Daoy (cell line): Measurements from ENCODE around the gene DUS1L. TPM values are rescaled to one million over a fixed set of nuclear protein-coding genes. Genes with fewer than 3 reads are reported as not detected.

Experiments
- DNase-seq: peaks from one replicate; pipeline ENCODE4 v3.0.0-alpha.2; 2015; ENCODE audit warnings: low read depth
- total RNA-seq: library from RNA; depleted of rRNA; stranded (reverse); fragments of >200 nt; shearing (Covaris generic); gene quantifications from 2 replicates; pipeline ENCODE4 v1.2.3, GENCODE V29; 2014; rRNA removed

The DUS1L gene
- total RNA-seq, 1 experiment from 2014 or later, result 82.5 TPM

GRCh38 chr17:82012640-82013295 is 52.8 kb downstream of the DUS1L start:
- DNase-seq, result no peak

GRCh38 chr17:82012261-82012639 is 53.4 kb downstream of the DUS1L start:
- DNase-seq, result no peak

GRCh38 chr17:82011617-82012187 is 53.9 kb downstream of the DUS1L start:
- no peak for DNase-seq

- no peak for DNase-seq
Observed at GRCh38 chr17:82010575-82011525, 54.8 kb downstream of the DUS1L start.

GRCh38 chr17:82009413-82009812 is 56.2 kb downstream of the DUS1L start:
- DNase-seq, result no peak

GRCh38 chr17:82008941-82009405 is 56.6 kb downstream of the DUS1L start:
- no peak for DNase-seq

GRCh38 chr17:82008258-82008940 is 57.2 kb downstream of the DUS1L start:
- no peak for DNase-seq

Other genes starting within 250 kb of the DUS1L start
- 78.3 and 91.2 TPM in 2 replicates for gene MCRIP1, start 232.5 kb downstream of the DUS1L start, total RNA-seq
- gene PPP1R27, start 230.8 kb downstream of the DUS1L start, total RNA-seq, result not detected in 2 replicates
- gene P4HB, start 205.3 kb downstream of the DUS1L start, total RNA-seq, result 1,181 and 1,293 TPM in 2 replicates
- gene ARHGDIA, start 194.5 kb downstream of the DUS1L start, total RNA-seq, result 138 and 216 TPM in 2 replicates
- gene ALYREF, start 174.2 kb downstream of the DUS1L start, total RNA-seq, result 376 and 391 TPM in 2 replicates
- gene ANAPC11, start 174.1 kb downstream of the DUS1L start, total RNA-seq, result 149 and 250 TPM in 2 replicates
- 0.21 and 0.97 TPM in 2 replicates for gene NPB, start 163.6 kb downstream of the DUS1L start, total RNA-seq
- gene PCYT2, start 154.4 kb downstream of the DUS1L start, total RNA-seq, result 17.9 and 34.9 TPM in 2 replicates
- gene SIRT7, start 147.6 kb downstream of the DUS1L start, total RNA-seq, result 30.5 and 40.5 TPM in 2 replicates
- 17.2 and 20.9 TPM in 2 replicates for gene MAFG, start 138.1 kb downstream of the DUS1L start, total RNA-seq
- 112 and 116 TPM in 2 replicates for gene PYCR1, start 128.5 kb downstream of the DUS1L start, total RNA-seq
- gene MYADML2, start 118.6 kb downstream of the DUS1L start, total RNA-seq, result not detected in 2 replicates
- 0.11 and 0.51 TPM in 2 replicates for gene NOTUM, start 104.6 kb downstream of the DUS1L start, total RNA-seq
- 41.3 and 43.5 TPM in 2 replicates for gene ASPSCR1, start 88.2 kb downstream of the DUS1L start, total RNA-seq
- gene CENPX, start 42.9 kb downstream of the DUS1L start, total RNA-seq, result 88.1 and 116 TPM in 2 replicates
- gene LRRC45, start 42.5 kb downstream of the DUS1L start, total RNA-seq, result 23.2 and 26.5 TPM in 2 replicates
- 9.3 and 16.9 TPM in 2 replicates for gene RAC3, start 34.1 kb downstream of the DUS1L start, total RNA-seq
- gene DCXR, start 28.1 kb downstream of the DUS1L start, total RNA-seq, result 57.0 and 92.7 TPM in 2 replicates
- gene RFNG, start 14.0 kb downstream of the DUS1L start, total RNA-seq, result 18.8 and 20.2 TPM in 2 replicates
- gene GPS1, start 13.9 kb downstream of the DUS1L start, total RNA-seq, result 180 and 190 TPM in 2 replicates
- gene FASN, start 32.4 kb upstream of the DUS1L start, total RNA-seq, result 49.5 and 65.1 TPM in 2 replicates
- 7.9 and 36.5 TPM in 2 replicates for gene CCDC57, start 147.0 kb upstream of the DUS1L start, total RNA-seq
- 26.7 and 57.7 TPM in 2 replicates for gene SLC16A3, start 163.2 kb upstream of the DUS1L start, total RNA-seq
- gene CSNK1D, start 207.9 kb upstream of the DUS1L start, total RNA-seq, result 16.5 and 25.1 TPM in 2 replicates